HG03520 (cell line): ENCODE measurements around the gene POLR3K.
"Not testable (repeated sequence)": the region's sequence is repeated elsewhere in the genome, so short reads cannot be mapped to it uniquely, and the experiment has no call there.

ENCODE experiments used
- ATAC-seq: cut with Tn5 transposase; IDR thresholded peaks from one replicate; pipeline ENCODE4 v1.9.1; 2021; ENCODE audit warnings: mild to moderate bottlenecking, moderate library complexity; ENCODE audit not compliant: unreplicated experiment

Gene POLR3K

GRCh38 chr16:24151-24550, 29.3 kb downstream of the POLR3K start:
- not testable (repeated sequence) for ATAC-seq

GRCh38 chr16:20886-21285, 32.5 kb downstream of the POLR3K start:
- ATAC-seq: not testable (repeated sequence)

- ATAC-seq: not testable (repeated sequence)
These were observed 36.2 kb downstream of the POLR3K start for GRCh38 chr16:17062-17765.

- not testable (repeated sequence) for ATAC-seq
These were observed 42.6 kb downstream of the POLR3K start for GRCh38 chr16:10772-11171.

GRCh38 chr16:9903-10665, 43.3 kb downstream of the POLR3K start:
- no peak for ATAC-seq
